Liver (tissue), 9 donors: ENCODE results near the gene DNAJC9. TPM values are rescaled to one million over a fixed set of nuclear protein-coding genes. Genes with fewer than 3 reads are reported as not detected.

Source experiments
- DNase-seq: peaks from one replicate; pipeline ENCODE4 v3.0.0-alpha.2; 2017; ENCODE audit warnings: low spot score
- H3K27ac ChIP-seq, 2 donors: one replicate each; pipeline ENCODE4 v1.7.0; 2013; ENCODE audit warnings: inconsistent platforms in 2 of 2, low read length in 2 of 2, control low read depth in 1 of 2, low read depth in 1 of 2, mild to moderate bottlenecking in 1 of 2
- H3K27me3 ChIP-seq, 4 donors: one replicate each; pipeline versions ENCODE4 v1.6.1 to v1.7.0; 2013; ENCODE audit warnings: low read length in 3 of 4, inconsistent platforms in 1 of 4, mild to moderate bottlenecking in 1 of 4, moderate library complexity in 1 of 4; ENCODE audit not compliant: control insufficient read depth in 4 of 4, insufficient read depth in 4 of 4
- H3K36me3 ChIP-seq, 4 donors: one replicate each; pipeline versions ENCODE4 v1.6.1 to v1.7.0; 2013; ENCODE audit warnings: low read length in 3 of 4, mild to moderate bottlenecking in 3 of 4, low read depth in 1 of 4, moderate library complexity in 1 of 4; ENCODE audit not compliant: control insufficient read depth in 4 of 4, insufficient read depth in 3 of 4
- H3K4me1 ChIP-seq, 4 donors: one replicate each; pipeline versions ENCODE4 v1.6.1 to v1.7.0; 2013; ENCODE audit warnings: low read length in 3 of 4, mild to moderate bottlenecking in 3 of 4, moderate library complexity in 1 of 4; ENCODE audit not compliant: control insufficient read depth in 4 of 4, insufficient read depth in 4 of 4
- H3K4me3 ChIP-seq, 3 donors: one replicate each; pipeline versions ENCODE4 v1.6.1 to v1.7.0; 2013; ENCODE audit warnings: low read length in 3 of 3, control low read depth in 1 of 3, low read depth in 1 of 3, mild to moderate bottlenecking in 1 of 3
- H3K9ac ChIP-seq, 2 donors: one replicate each; pipeline ENCODE4 v1.7.0; 2013; ENCODE audit warnings: low read length in 2 of 2, mild to moderate bottlenecking in 2 of 2, moderate library complexity in 2 of 2, control low read depth in 1 of 2, low read depth in 1 of 2
- H3K9me3 ChIP-seq, 4 donors: one replicate each; pipeline versions ENCODE4 v1.6.1 to v1.7.0; 2013; ENCODE audit warnings: low read length in 3 of 4; ENCODE audit not compliant: control insufficient read depth in 4 of 4
- ATF3 ChIP-seq: IDR thresholded peaks from 2 replicates; pipeline ENCODE4 v1.6.1; 2016; ENCODE audit warnings: antibody characterized with exemption
- CTCF ChIP-seq: fragments of 150-350 bp; IDR thresholded peaks from 2 replicates; pipeline ENCODE4 v1.5.1; 2017; ENCODE audit warnings: improper control_type of control experiment, low read depth, low read length; ENCODE audit not compliant: missing input control
- EGR1 ChIP-seq, 2 donors: IDR thresholded peaks; 2 replicates each; pipeline ENCODE4 v1.6.1; 2016 to 2018; ENCODE audit warnings: antibody characterized with exemption in 2 of 2, low read depth in 2 of 2
- FOXA1 ChIP-seq: IDR thresholded peaks from 2 replicates; pipeline ENCODE4 v1.6.1; 2016; ENCODE audit warnings: antibody characterized with exemption
- FOXA2 ChIP-seq: IDR thresholded peaks from 2 replicates; pipeline ENCODE4 v1.6.1; 2016; ENCODE audit warnings: antibody characterized with exemption
- GABPA ChIP-seq, 2 donors: IDR thresholded peaks in 1 of 2; conservative IDR thresholded peaks in 1 of 2; 2 replicates each; pipeline ENCODE4 v1.6.1; 2016; ENCODE audit warnings: antibody characterized with exemption in 2 of 2, mild to moderate bottlenecking in 1 of 2, moderate library complexity in 1 of 2
- HNF4A ChIP-seq, 2 donors: conservative IDR thresholded peaks; 2 replicates each; pipeline ENCODE4 v1.6.1; 2016; ENCODE audit warnings: antibody characterized with exemption in 2 of 2, mild to moderate bottlenecking in 2 of 2
- HNF4G ChIP-seq: IDR thresholded peaks from 2 replicates; pipeline ENCODE4 v1.6.1; 2016; ENCODE audit warnings: antibody characterized with exemption
- JUND ChIP-seq, 2 donors: IDR thresholded peaks; 2 replicates each; pipeline ENCODE4 v1.6.1; 2016; ENCODE audit warnings: antibody characterized with exemption in 2 of 2
- MAX ChIP-seq: IDR thresholded peaks from 2 replicates; pipeline ENCODE4 v1.6.1; 2016; ENCODE audit warnings: antibody characterized with exemption
- NR2F2 ChIP-seq: IDR thresholded peaks from 2 replicates; pipeline ENCODE4 v1.6.1; 2016; ENCODE audit warnings: antibody characterized with exemption
- RAD21 ChIP-seq, 2 donors: IDR thresholded peaks; 2 replicates each; pipeline ENCODE4 v1.6.1; 2016; ENCODE audit warnings: antibody characterized with exemption in 2 of 2, mild to moderate bottlenecking in 2 of 2
- REST ChIP-seq: IDR thresholded peaks from 2 replicates; pipeline ENCODE4 v1.6.1; 2016; ENCODE audit warnings: antibody characterized with exemption, mild to moderate bottlenecking
- RXRA ChIP-seq, 2 donors: IDR thresholded peaks; 2 replicates each; pipeline ENCODE4 v1.6.1; 2017 to 2018; ENCODE audit warnings: antibody characterized with exemption in 2 of 2, mild to moderate bottlenecking in 1 of 2
- SP1 ChIP-seq: IDR thresholded peaks from 2 replicates; pipeline ENCODE4 v1.6.1; 2018; ENCODE audit warnings: antibody characterized with exemption, mild to moderate bottlenecking
- TAF1 ChIP-seq: conservative IDR thresholded peaks from 2 replicates; pipeline ENCODE4 v1.6.1; 2016; ENCODE audit warnings: antibody characterized with exemption, mild to moderate bottlenecking
- YY1 ChIP-seq: IDR thresholded peaks from 2 replicates; pipeline ENCODE4 v1.6.1; 2016; ENCODE audit warnings: antibody characterized with exemption, mild to moderate bottlenecking
- ZBTB33 ChIP-seq: IDR thresholded peaks from 2 replicates; pipeline ENCODE4 v1.6.1; 2016; ENCODE audit warnings: antibody characterized with exemption
- WGBS: extraction: QIAGEN DNeasy Blood & Tissue Kit; methylation state at CpG from one replicate; pipeline ENCODE4 v1.1.7; 2013; 5-methylcytosine and 5-hydroxymethylcytosine counted together
- polyA plus RNA-seq, 2 donors: library from polyadenylated mRNA; stranded (reverse) in 1 of 2; unstranded in 1 of 2; fragments of 200-250 nt in 1 of 2; fragments of >200 nt in 1 of 2; fragmentation: Nextera tagmentation in 1 of 2; extraction: Ambion mirVana in 1 of 2; gene quantifications; one replicate each; pipeline versions ENCODE4 v1.2.1 to v1.2.3, GENCODE V29; 2013 to 2015
- total RNA-seq, 2 donors: library from RNA; depleted of rRNA; stranded (reverse); fragments of >200 nt; gene quantifications; one replicate each; pipeline ENCODE4 v1.2.3, GENCODE V29; 2014
- donor health status: healthy.
- donor health status: healthy.
- donor health status: healthy.
- donor health status: healthy.
- donor health status: healthy.

DNAJC9 gene
- total and polyA plus RNA-seq, 4 donors: 4.1 to 45.5 (median 9.9) TPM

- peak overlapping the region; percentile 67 to 90 for H3K27ac ChIP-seq
- no peak for DNase-seq
- 13% methylated on average over 23 of the region's 23 CpGs for WGBS
Observed at GRCh38 chr10:73251683-73252444, 4.8 kb upstream of the DNAJC9 start.

More at GRCh38 chr10:73251683-73252444, 4.8 kb upstream of the DNAJC9 start:
- H3K4me1 ChIP-seq: peaks cover 8 to 33% (median 29%) of the 10 kb centered on the region in 4 donors
- peak overlapping the region; percentile 83 to 97 (median 94) for H3K4me3 ChIP-seq
- H3K27me3 ChIP-seq: no peaks in the 10 kb centered on the region
- peaks cover 3 to 7% (median 5%) of the 10 kb centered on the region in 4 donors for H3K36me3 ChIP-seq
- H3K9me3 ChIP-seq: no peaks in the 10 kb centered on the region
- TF ChIP-seq RXRA (IDR thresholded peaks at IDR 0.05) (no peak), FOXA2 (no peak), ZBTB33 (no peak), TAF1 (no peak), FOXA1 (no peak), MAX (no peak), EGR1 (IDR thresholded peaks at IDR 0.05; ENCODE audit: low read depth in 2 of 2) (no peak), ATF3 (no peak), GABPA (IDR thresholded peaks at IDR 0.05 in 1 of 2, conservative IDR thresholded peaks at IDR 0.05 in 1 of 2) (no peak), NR2F2 (no peak), REST (no peak), HNF4A (conservative IDR thresholded peaks at IDR 0.05) (no peak), HNF4G (no peak), SP1 (no peak), JUND (IDR thresholded peaks at IDR 0.05) (no peak), CTCF (no peak), RAD21 (IDR thresholded peaks at IDR 0.05) (no peak), YY1 (no peak)
- peak overlapping the region; percentile 95 to 99 for H3K9ac ChIP-seq
